HEK293 (cell line): Measurements from ENCODE around the gene COL1A2.

Experiments
- CTCF ChIA-PET: fragments of 350-600 bp; formaldehyde crosslinking; extraction: SDS; loops from one replicate; lab custom pipeline; 2021; ENCODE audit warnings: antibody characterized with exemption; lab: Yijun Ruan, JAX
- POLR2A ChIA-PET: fragments of 300-600 bp; formaldehyde crosslinking; extraction: SDS; loops from one replicate; lab custom pipeline; 2020; ENCODE audit warnings: antibody characterized with exemption, inconsistent platforms; lab: Yijun Ruan, JAX
- H3K27ac ChIP-seq: fragments of 200-500 bp; sonication (Bioruptor generic); 2 replicates; pipeline ENCODE4 v1.5.1; 2014; ENCODE audit warnings: low read depth, low read length, control low read depth, inconsistent platforms; ENCODE audit errors: extremely low read depth
- H3K36me3 ChIP-seq, 2 experiments: fragments of 200-500 bp in 1 of 2; sonication (Bioruptor generic) in 1 of 2; 1 replicate in 1 of 2; 2 replicates in 1 of 2; pipeline ENCODE4 v1.5.1; 2014 to 2017; ENCODE audit warnings: inconsistent platforms in 2 of 2, low read length in 2 of 2; ENCODE audit not compliant: control insufficient read depth in 2 of 2, insufficient read depth in 1 of 2
- H3K4me1 ChIP-seq: fragments of 200-500 bp; sonication (Bioruptor generic); 2 replicates; pipeline ENCODE4 v1.5.1; 2014; ENCODE audit warnings: mild to moderate bottlenecking, low read length, inconsistent platforms; ENCODE audit not compliant: control insufficient read depth, insufficient read depth
- H3K4me3 ChIP-seq: 2 replicates; pipeline ENCODE4 v1.5.1; 2011; ENCODE audit warnings: low read depth, mild to moderate bottlenecking, control low read depth, low read length, moderate library complexity
- H3K9me3 ChIP-seq: fragments of 200-500 bp; sonication (Bioruptor generic); 2 replicates; pipeline ENCODE4 v1.5.1; 2014; ENCODE audit warnings: low read depth, low read length, inconsistent platforms; ENCODE audit not compliant: control insufficient read depth, insufficient read depth
- GFI1B ChIP-seq: fragments of 450-650 bp; formaldehyde crosslinking; IDR thresholded peaks from 2 replicates; pipeline ENCODE4 v1.5.1; 2016; ENCODE audit warnings: missing biosample characterization, missing genetic modification characterization
- GLI4 ChIP-seq: fragments of 450-650 bp; formaldehyde crosslinking; IDR thresholded peaks from 2 replicates; pipeline ENCODE4 v1.5.1; 2016; ENCODE audit warnings: missing biosample characterization, missing genetic modification characterization
- ZEB2 ChIP-seq: fragments of 450-650 bp; formaldehyde crosslinking; IDR thresholded peaks from 2 replicates; pipeline ENCODE4 v1.5.1; 2016; ENCODE audit warnings: missing biosample characterization, missing genetic modification characterization
- ZFP41 ChIP-seq: fragments of 450-650 bp; formaldehyde crosslinking; IDR thresholded peaks from 2 replicates; pipeline ENCODE4 v1.5.1; 2016; ENCODE audit warnings: missing biosample characterization, missing genetic modification characterization, borderline replicate concordance
- ZNF175 ChIP-seq: fragments of 450-650 bp; formaldehyde crosslinking; IDR thresholded peaks from 2 replicates; pipeline ENCODE4 v1.5.1; 2016; ENCODE audit warnings: missing biosample characterization, missing genetic modification characterization
- ZNF416 ChIP-seq: fragments of 450-650 bp; formaldehyde crosslinking; IDR thresholded peaks from 2 replicates; pipeline ENCODE4 v1.5.1; 2016; ENCODE audit warnings: missing biosample characterization, missing genetic modification characterization
- ZNF555 ChIP-seq: fragments of 450-650 bp; formaldehyde crosslinking; conservative IDR thresholded peaks from 2 replicates; pipeline ENCODE4 v1.5.1; 2017; ENCODE audit warnings: missing biosample characterization, mild to moderate bottlenecking, missing genetic modification characterization, inconsistent platforms
- ZNF843 ChIP-seq: fragments of 450-650 bp; formaldehyde crosslinking; IDR thresholded peaks from 2 replicates; pipeline ENCODE4 v1.5.1; 2016; ENCODE audit warnings: missing biosample characterization, missing genetic modification characterization
- ZSCAN16 ChIP-seq: fragments of 450-650 bp; formaldehyde crosslinking; IDR thresholded peaks from 2 replicates; pipeline ENCODE4 v1.5.1; 2016; ENCODE audit warnings: missing biosample characterization, missing genetic modification characterization
- TF ChIP-seq, protein P1 (sequence below): fragments of 450-650 bp; formaldehyde crosslinking; IDR thresholded peaks from 2 replicates; pipeline ENCODE4; 2016; ENCODE audit warnings: missing biosample characterization, missing genetic modification characterization
- TF ChIP-seq, protein P2 (sequence below): fragments of 450-650 bp; formaldehyde crosslinking; IDR thresholded peaks from 2 replicates; pipeline ENCODE4 v1.5.1; 2017; ENCODE audit warnings: missing biosample characterization, missing genetic modification characterization
- TF ChIP-seq, protein P3 (sequence below): fragments of 450-650 bp; formaldehyde crosslinking; IDR thresholded peaks from 2 replicates; pipeline ENCODE4 v1.5.1; 2017; ENCODE audit warnings: missing biosample characterization, missing genetic modification characterization
- TF ChIP-seq, protein P4 (sequence below): fragments of 450-650 bp; formaldehyde crosslinking; conservative IDR thresholded peaks from 2 replicates; pipeline ENCODE4 v1.5.1; 2016; ENCODE audit warnings: low read depth, missing biosample characterization, missing genetic modification characterization
- TF ChIP-seq, protein P5 (sequence below): fragments of 450-650 bp; formaldehyde crosslinking; IDR thresholded peaks from 2 replicates; pipeline ENCODE4 v1.5.1; 2017; ENCODE audit warnings: missing biosample characterization, missing genetic modification characterization

Gene COL1A2

DNA sequence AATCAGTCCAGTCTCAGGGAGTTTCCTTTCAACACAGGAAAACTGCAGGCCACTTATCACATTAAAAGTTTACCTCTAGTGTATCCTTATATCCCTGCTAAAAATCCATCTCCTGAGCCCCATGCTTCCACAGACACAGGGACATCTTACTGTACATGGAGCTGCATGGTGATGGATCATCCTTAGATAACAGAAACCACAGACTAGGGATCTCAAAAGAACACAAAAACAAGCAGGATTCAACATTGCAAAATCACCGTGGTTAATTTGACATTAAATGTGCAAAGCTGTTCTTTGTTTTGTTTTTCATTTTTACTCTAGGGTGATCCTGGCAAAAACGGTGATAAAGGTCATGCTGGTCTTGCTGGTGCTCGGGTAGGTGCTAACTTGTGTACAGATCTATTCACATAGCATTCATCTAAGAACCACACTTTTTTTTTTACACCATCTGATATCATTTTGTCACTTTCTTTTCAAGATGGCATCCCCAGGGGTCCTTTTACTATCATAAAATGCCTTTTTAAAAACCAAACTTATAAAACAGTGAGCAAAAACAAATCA lies 18.1 kb downstream of the COL1A2 start (continued):
- TF ChIP-seq ZNF555, result no peak
- TF ChIP-seq ZNF416 (tag by site-specific recombination), result no peak
- TF ChIP-seq, protein P1, sequence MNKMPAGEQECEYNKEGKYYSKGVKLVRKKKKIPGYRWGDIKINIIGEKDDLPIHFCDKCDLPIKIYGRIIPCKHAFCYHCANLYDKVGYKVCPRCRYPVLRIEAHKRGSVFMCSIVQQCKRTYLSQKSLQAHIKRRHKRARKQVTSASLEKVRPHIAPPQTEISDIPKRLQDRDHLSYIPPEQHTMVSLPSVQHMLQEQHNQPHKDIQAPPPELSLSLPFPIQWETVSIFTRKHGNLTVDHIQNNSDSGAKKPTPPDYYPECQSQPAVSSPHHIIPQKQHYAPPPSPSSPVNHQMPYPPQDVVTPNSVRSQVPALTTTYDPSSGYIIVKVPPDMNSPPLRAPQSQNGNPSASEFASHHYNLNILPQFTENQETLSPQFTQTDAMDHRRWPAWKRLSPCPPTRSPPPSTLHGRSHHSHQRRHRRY (tag by site-specific recombination), result no peak
- TF ChIP-seq, all 188 proteins: peak for 0

DNA sequence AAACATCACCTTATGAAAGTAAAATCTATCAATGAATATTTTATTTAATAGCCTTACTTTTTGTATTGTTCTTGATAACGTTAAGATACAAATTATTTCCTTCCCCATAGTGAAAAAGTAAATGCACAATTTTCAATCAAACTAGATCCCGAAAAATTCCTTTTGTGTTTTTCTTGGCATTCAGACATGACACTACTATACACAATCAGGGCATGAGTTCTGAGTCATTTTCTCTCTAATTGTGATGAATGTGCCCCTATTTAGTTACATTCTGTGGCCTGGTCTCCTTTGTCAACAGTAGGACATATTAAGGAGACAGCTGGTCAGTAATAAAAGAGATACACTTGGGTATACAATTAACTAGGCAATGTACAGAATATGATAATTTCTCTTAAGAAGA lies 19.8 kb downstream of the COL1A2 start:
- ChIA-PET POLR2A (no interaction called here), CTCF (interaction anchor here (0.7 to 1.4 kb wide), 3 partner anchors 19 to 699 kb away, joined by 3 read pairs; no protein-coding TSS in a partner anchor)
- H3K36me3 ChIP-seq, result no peaks in the 10 kb centered on the region

DNA sequence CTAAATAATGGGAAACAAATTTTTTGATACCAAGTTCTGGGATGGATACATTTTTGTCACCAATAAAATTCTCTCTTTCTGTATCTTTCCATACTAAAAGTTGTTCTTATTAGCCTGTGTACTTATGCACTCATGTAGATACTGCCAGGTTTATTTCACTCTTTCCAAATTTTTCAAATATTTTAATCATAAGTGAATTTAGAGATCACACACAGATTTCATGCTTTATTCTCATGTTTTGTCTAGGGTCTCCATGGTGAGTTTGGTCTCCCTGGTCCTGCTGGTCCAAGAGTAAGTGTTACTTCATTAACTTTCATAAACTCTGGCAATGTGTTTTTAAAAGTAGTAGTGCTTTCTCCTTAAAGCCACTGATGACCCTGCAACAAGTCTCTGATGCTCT lies 20.3 kb downstream of the COL1A2 start:
- POLR2A ChIA-PET, result no interaction called here

More for the DNA sequence above, 19.8 kb downstream of the COL1A2 start:
- Histone ChIP-seq H3K9me3 (no peaks in the 10 kb centered on the region), H3K4me1 (no peaks in the 10 kb centered on the region), H3K27ac (no peak overlapping the region), H3K4me3 (no peak overlapping the region)
- 0 out of 2 replicates have a peak, but pooled peaks have one; percentile 38 for TF ChIP-seq ZEB2 (tag by site-specific recombination)
- TF ChIP-seq GFI1B (tag by site-specific recombination), result peak; percentile 46; the same call in 1 of the 2 replicates
- TF ChIP-seq, protein P2, sequence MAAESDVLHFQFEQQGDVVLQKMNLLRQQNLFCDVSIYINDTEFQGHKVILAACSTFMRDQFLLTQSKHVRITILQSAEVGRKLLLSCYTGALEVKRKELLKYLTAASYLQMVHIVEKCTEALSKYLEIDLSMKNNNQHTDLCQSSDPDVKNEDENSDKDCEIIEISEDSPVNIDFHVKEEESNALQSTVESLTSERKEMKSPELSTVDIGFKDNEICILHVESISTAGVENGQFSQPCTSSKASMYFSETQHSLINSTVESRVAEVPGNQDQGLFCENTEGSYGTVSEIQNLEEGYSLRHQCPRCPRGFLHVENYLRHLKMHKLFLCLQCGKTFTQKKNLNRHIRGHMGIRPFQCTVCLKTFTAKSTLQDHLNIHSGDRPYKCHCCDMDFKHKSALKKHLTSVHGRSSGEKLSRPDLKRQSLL (tag by site-specific recombination), result no peak
- TF ChIP-seq, protein P3, sequence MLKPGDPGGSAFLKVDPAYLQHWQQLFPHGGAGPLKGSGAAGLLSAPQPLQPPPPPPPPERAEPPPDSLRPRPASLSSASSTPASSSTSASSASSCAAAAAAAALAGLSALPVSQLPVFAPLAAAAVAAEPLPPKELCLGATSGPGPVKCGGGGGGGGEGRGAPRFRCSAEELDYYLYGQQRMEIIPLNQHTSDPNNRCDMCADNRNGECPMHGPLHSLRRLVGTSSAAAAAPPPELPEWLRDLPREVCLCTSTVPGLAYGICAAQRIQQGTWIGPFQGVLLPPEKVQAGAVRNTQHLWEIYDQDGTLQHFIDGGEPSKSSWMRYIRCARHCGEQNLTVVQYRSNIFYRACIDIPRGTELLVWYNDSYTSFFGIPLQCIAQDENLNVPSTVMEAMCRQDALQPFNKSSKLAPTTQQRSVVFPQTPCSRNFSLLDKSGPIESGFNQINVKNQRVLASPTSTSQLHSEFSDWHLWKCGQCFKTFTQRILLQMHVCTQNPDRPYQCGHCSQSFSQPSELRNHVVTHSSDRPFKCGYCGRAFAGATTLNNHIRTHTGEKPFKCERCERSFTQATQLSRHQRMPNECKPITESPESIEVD (tag by site-specific recombination), result peak; percentile 45
- no peak for TF ChIP-seq ZFP41 (tag by site-specific recombination)
- TF ChIP-seq, protein P4, sequence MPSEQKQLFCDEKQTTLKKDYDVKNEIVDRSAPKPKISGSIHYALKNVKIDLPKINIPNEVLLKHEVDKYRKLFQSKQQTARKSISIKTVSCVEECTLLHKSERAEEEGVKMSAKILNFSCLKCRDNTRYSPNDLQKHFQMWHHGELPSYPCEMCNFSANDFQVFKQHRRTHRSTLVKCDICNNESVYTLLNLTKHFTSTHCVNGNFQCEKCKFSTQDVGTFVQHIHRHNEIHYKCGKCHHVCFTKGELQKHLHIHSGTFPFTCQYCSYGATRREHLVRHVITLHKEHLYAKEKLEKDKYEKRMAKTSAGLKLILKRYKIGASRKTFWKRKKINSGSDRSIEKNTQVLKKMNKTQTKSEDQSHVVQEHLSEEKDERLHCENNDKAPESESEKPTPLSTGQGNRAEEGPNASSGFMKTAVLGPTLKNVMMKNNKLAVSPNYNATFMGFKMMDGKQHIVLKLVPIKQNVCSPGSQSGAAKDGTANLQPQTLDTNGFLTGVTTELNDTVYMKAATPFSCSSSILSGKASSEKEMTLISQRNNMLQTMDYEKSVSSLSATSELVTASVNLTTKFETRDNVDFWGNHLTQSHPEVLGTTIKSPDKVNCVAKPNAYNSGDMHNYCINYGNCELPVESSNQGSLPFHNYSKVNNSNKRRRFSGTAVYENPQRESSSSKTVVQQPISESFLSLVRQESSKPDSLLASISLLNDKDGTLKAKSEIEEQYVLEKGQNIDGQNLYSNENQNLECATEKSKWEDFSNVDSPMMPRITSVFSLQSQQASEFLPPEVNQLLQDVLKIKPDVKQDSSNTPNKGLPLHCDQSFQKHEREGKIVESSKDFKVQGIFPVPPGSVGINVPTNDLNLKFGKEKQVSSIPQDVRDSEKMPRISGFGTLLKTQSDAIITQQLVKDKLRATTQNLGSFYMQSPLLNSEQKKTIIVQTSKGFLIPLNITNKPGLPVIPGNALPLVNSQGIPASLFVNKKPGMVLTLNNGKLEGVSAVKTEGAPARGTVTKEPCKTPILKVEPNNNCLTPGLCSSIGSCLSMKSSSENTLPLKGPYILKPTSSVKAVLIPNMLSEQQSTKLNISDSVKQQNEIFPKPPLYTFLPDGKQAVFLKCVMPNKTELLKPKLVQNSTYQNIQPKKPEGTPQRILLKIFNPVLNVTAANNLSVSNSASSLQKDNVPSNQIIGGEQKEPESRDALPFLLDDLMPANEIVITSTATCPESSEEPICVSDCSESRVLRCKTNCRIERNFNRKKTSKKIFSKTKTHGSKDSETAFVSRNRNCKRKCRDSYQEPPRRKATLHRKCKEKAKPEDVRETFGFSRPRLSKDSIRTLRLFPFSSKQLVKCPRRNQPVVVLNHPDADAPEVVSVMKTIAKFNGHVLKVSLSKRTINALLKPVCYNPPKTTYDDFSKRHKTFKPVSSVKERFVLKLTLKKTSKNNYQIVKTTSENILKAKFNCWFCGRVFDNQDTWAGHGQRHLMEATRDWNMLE (tag by site-specific recombination), result no peak
- TF ChIP-seq ZNF843 (tag by site-specific recombination), result 0 out of 2 replicates have a peak, but pooled peaks have one; percentile 37

More for the DNA sequence above, 20.3 kb downstream of the COL1A2 start:
- CTCF ChIA-PET, result interaction anchor here (0.7 to 1.4 kb wide), 2 partner anchors 22 to 699 kb away, joined by 3 read pairs; no protein-coding TSS in a partner anchor
- Histone ChIP-seq H3K27ac (no peak overlapping the region), H3K36me3 (no peaks in the 10 kb centered on the region), H3K4me3 (no peak overlapping the region)
- TF ChIP-seq, protein P5, sequence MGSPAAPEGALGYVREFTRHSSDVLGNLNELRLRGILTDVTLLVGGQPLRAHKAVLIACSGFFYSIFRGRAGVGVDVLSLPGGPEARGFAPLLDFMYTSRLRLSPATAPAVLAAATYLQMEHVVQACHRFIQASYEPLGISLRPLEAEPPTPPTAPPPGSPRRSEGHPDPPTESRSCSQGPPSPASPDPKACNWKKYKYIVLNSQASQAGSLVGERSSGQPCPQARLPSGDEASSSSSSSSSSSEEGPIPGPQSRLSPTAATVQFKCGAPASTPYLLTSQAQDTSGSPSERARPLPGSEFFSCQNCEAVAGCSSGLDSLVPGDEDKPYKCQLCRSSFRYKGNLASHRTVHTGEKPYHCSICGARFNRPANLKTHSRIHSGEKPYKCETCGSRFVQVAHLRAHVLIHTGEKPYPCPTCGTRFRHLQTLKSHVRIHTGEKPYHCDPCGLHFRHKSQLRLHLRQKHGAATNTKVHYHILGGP (tag by site-specific recombination), result no peak
- TF ChIP-seq ZNF175 (tag by site-specific recombination), result no peak
- TF ChIP-seq ZSCAN16 (tag by site-specific recombination), result no peak
- no peak for TF ChIP-seq GLI4
- TF ChIP-seq, all 188 proteins: peak for 0
- no peaks in the 10 kb centered on the region for H3K4me1 ChIP-seq
- no peaks in the 10 kb centered on the region for H3K9me3 ChIP-seq
